HG03342 (cell line): ENCODE results near the gene ENTPD2.
"Not testable (repeated sequence)": the region's sequence is repeated elsewhere in the genome, so short reads cannot be mapped to it uniquely, and the experiment has no call there.

Experiments used
- ATAC-seq: cut with Tn5 transposase; IDR thresholded peaks from one replicate; pipeline ENCODE4 v1.9.1; 2021; ENCODE audit warnings: mild to moderate bottlenecking, moderate library complexity; ENCODE audit not compliant: unreplicated experiment

ENTPD2 gene

DNA sequence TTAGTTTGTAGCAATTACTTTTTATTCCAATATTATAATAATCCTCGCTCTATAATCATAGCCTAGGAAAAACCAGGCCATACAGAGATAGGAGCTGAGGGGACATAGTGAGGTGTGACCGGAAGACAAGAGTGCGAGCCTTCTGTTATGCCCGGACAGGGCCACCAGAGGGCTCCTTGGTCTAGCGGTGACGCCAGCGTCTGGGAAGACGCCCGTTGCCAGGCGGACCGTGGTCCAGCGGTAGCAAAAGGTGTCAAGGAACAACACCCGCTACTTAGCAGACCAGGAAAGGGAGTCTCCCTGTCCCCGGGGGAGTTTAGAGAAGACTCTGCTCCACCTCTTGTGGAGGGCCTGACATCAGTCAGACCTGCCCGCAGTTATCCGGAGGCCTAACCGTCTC is 49.6 kb downstream of the ENTPD2 start:
- ATAC-seq: not testable (repeated sequence)

DNA sequence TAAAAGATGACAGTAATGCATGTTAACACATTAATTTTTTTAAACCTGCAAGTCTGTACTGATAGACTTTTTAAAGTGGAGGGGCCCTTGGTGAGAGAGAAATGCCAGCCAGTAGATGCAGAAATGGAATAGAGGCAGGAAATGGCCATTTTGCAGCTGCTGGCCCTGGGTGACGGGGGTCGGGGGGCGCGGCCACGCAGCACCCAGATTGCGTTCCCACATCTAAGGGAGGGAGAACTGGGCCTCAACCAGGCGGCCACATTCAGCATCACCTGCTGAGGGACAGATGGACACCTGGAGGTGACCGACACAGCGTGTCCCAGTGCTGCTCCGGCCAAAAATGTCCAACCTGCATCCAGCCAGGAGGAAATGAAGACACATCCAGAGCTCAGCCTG is 51.2 kb downstream of the ENTPD2 start:
- ATAC-seq: no peak

GRCh38 chr9:137001857-137002645 is 51.8 kb downstream of the ENTPD2 start:
- ATAC-seq: no peak

GRCh38 chr9:137000177-137000930 is 53.5 kb downstream of the ENTPD2 start:
- ATAC-seq: peak; percentile 69
